K562 (cell line): ENCODE measurements around the gene PCBP3. TPM values are rescaled to one million over a fixed set of nuclear protein-coding genes. Genes with fewer than 3 reads are reported as not detected.

Experiments
- FOXJ2 ChIP-seq: fragments of 200-800 bp; sonication (Bioruptor generic); IDR thresholded peaks from 2 replicates; pipeline ENCODE4 v1.6.1; 2016; ENCODE audit warnings: missing genetic modification characterization, missing compliant biosample characterization
- REST ChIP-seq, 2 experiments: fragments of 450-650 bp; formaldehyde crosslinking in 1 of 2; IDR thresholded peaks; 2 replicates each; pipeline versions ENCODE4 v1.4.0 to v1.6.1; 2014 to 2020; ENCODE audit warnings: mild to moderate bottlenecking in 2 of 2, borderline replicate concordance in 1 of 2, low read depth in 1 of 2
- UBTF ChIP-seq, 2 experiments: IDR thresholded peaks; 2 replicates each; pipeline ENCODE4 v1.6.1; 2012; ENCODE audit warnings: improper control_type of control experiment in 2 of 2, low read depth in 2 of 2, low read length in 2 of 2, borderline replicate concordance in 1 of 2
- ZC3H11A ChIP-seq: IDR thresholded peaks from 2 replicates; pipeline ENCODE4 v1.6.1; 2012; ENCODE audit warnings: low read depth, low read length, improper control_type of control experiment
- polyA plus RNA-seq, 8 experiments: library from polyadenylated mRNA; depleted of rRNA in 4 of 8; stranded (reverse) in 5 of 8; unstranded in 3 of 8; fragments of >200 nt; fragmentation: Nextera tagmentation in 2 of 8; fragmentation: Illumina TruSeq in 1 of 8; extraction: Ambion mirVana in 2 of 8; extraction: Trizol in 1 of 8; gene quantifications; 2 replicates each; pipeline versions ENCODE4 v1.2.1 to v1.2.3, GENCODE V29; 2011 to 2014; ENCODE audit warnings: inconsistent platforms in 1 of 8, missing spikeins in 1 of 8
- total RNA-seq, 7 experiments: library from RNA; depleted of rRNA in 6 of 7; stranded (reverse); fragments of >200 nt in 6 of 7; fragmentation: Illumina TruSeq in 2 of 7; extraction: Trizol in 2 of 7; gene quantifications; 2 replicates each; pipeline versions ENCODE4 v1.2.1 to v1.2.3, GENCODE V29; 2011 to 2021; ENCODE audit warnings: low replicate concordance in 1 of 7

PCBP3 gene
- total and polyA plus RNA-seq, 9 of the 15 experiments (the other 6 are each of a cell fraction or from before 2014, with no cell fraction given) = 0.18 TPM; not detected in 8

GRCh38 chr21:45889256-45889655 lies 245.7 kb downstream of the PCBP3 start (continued):
- TF ChIP-seq REST (IDR thresholded peaks at IDR 0.05; ENCODE audit: borderline replicate concordance) (no peak), REST (CRISPR knock-in tag; IDR thresholded peaks at IDR 0.05; ENCODE audit: low read depth) (no peak), UBTF (IDR thresholded peaks at IDR 0.05; ENCODE audit: borderline replicate concordance in 1 of 2, low read depth in 2 of 2, low read length in 2 of 2) (no peak), ZC3H11A (no peak), FOXJ2 (no peak)
- TF ChIP-seq, all 486 proteins: peak for 0
